H9 (cell line): Measurements from ENCODE around the gene RNF113B. TPM values are rescaled to one million over a fixed set of nuclear protein-coding genes. Genes with fewer than 3 reads are reported as not detected.

ENCODE experiments used
- DNase-seq: peaks from one replicate; pipeline ENCODE4 v3.0.0-alpha.2; 2017
- H2AFZ ChIP-seq: one replicate; pipeline ENCODE4 v1.6.1; 2013; ENCODE audit warnings: mild to moderate bottlenecking, low read length, control low read depth, moderate library complexity
- H2AK5ac ChIP-seq: 2 replicates; pipeline ENCODE4 v1.6.1; 2013; ENCODE audit warnings: low read length, control low read depth, mixed read lengths; ENCODE audit not compliant: insufficient read length
- H2BK120ac ChIP-seq: one replicate; pipeline ENCODE4 v1.6.1; 2013; ENCODE audit warnings: low read depth, mild to moderate bottlenecking, low read length, control low read depth, inconsistent platforms; ENCODE audit not compliant: poor library complexity, severe bottlenecking
- H2BK12ac ChIP-seq: 2 replicates; pipeline ENCODE4 v1.6.1; 2013; ENCODE audit warnings: low read length, control low read depth, mixed read lengths, low read depth; ENCODE audit not compliant: insufficient read length
- H2BK15ac ChIP-seq: 2 replicates; pipeline ENCODE4 v1.6.1; 2013; ENCODE audit warnings: low read depth, low read length, control low read depth
- H2BK20ac ChIP-seq: one replicate; pipeline ENCODE4 v1.6.1; 2013; ENCODE audit warnings: low read depth, mild to moderate bottlenecking, low read length, control low read depth, inconsistent platforms; ENCODE audit not compliant: poor library complexity, severe bottlenecking
- H2BK5ac ChIP-seq: 2 replicates; pipeline ENCODE4 v1.6.1; 2013; ENCODE audit warnings: low read length, control low read depth, mixed read lengths; ENCODE audit not compliant: insufficient read length
- H3K14ac ChIP-seq: 2 replicates; pipeline ENCODE4 v1.6.1; 2013; ENCODE audit warnings: low read length, control low read depth; ENCODE audit not compliant: insufficient read depth
- H3K18ac ChIP-seq: 2 replicates; pipeline ENCODE4 v1.6.1; 2013; ENCODE audit warnings: low read depth, mild to moderate bottlenecking, mixed read lengths, low read length, control low read depth; ENCODE audit not compliant: insufficient read length
- H3K23ac ChIP-seq: 2 replicates; pipeline ENCODE4 v1.6.1; 2013; ENCODE audit warnings: low read length, control low read depth, mixed read lengths, low read depth; ENCODE audit not compliant: insufficient read length
- H3K23me2 ChIP-seq: 2 replicates; pipeline ENCODE4 v1.6.1; 2013; ENCODE audit warnings: low read depth, mild to moderate bottlenecking, mixed read lengths, low read length, control low read depth; ENCODE audit not compliant: insufficient read length, poor library complexity, severe bottlenecking
- H3K27ac ChIP-seq: 2 replicates; pipeline ENCODE4 v1.5.1; 2013; ENCODE audit warnings: low read length, control low read depth, mixed read lengths, low read depth; ENCODE audit not compliant: insufficient read length
- H3K27me3 ChIP-seq: 2 replicates; pipeline ENCODE4 v1.6.1; 2013; ENCODE audit warnings: low read length, control low read depth, inconsistent platforms; ENCODE audit not compliant: insufficient read depth
- H3K4ac ChIP-seq: 2 replicates; pipeline ENCODE4 v1.6.1; 2013; ENCODE audit warnings: low read depth, mild to moderate bottlenecking, control low read depth, inconsistent platforms, low read length, moderate library complexity
- H3K4me1 ChIP-seq: 2 replicates; pipeline ENCODE4 v1.6.1; 2013; ENCODE audit warnings: low read length, control low read depth, inconsistent platforms; ENCODE audit not compliant: insufficient read depth
- H3K4me2 ChIP-seq: 2 replicates; pipeline ENCODE4 v1.6.1; 2013; ENCODE audit warnings: low read length, control low read depth, mixed read lengths; ENCODE audit not compliant: insufficient read length, insufficient read depth
- H3K56ac ChIP-seq: 2 replicates; pipeline ENCODE4 v1.6.1; 2013; ENCODE audit warnings: low read depth, mild to moderate bottlenecking, mixed read lengths, low read length, control low read depth; ENCODE audit not compliant: insufficient read length
- H3K79me1 ChIP-seq: 2 replicates; pipeline ENCODE4 v1.6.1; 2013; ENCODE audit warnings: low read depth, mild to moderate bottlenecking, moderate library complexity, low read length, control low read depth, inconsistent platforms; ENCODE audit not compliant: insufficient read depth, poor library complexity, severe bottlenecking
- H3K79me2 ChIP-seq: 2 replicates; pipeline ENCODE4 v1.6.1; 2013; ENCODE audit warnings: low read length, control low read depth, inconsistent platforms; ENCODE audit not compliant: insufficient read depth
- H3K9ac ChIP-seq: 2 replicates; pipeline ENCODE4 v1.6.1; 2013; ENCODE audit warnings: low read length, control low read depth, mixed read lengths; ENCODE audit not compliant: insufficient read length; ENCODE audit errors: extremely low read depth
- H3K9me3 ChIP-seq: one replicate; pipeline ENCODE4 v1.6.1; 2013; ENCODE audit warnings: low read depth, low read length, inconsistent platforms; ENCODE audit not compliant: control insufficient read depth
- H3T11ph ChIP-seq: one replicate; pipeline ENCODE4 v1.6.1; 2013; ENCODE audit warnings: mild to moderate bottlenecking, low read length, control low read depth, inconsistent platforms
- H4K20me1 ChIP-seq: one replicate; pipeline ENCODE4 v1.6.1; 2013; ENCODE audit not compliant: control insufficient read depth, insufficient read length, insufficient read depth
- H4K5ac ChIP-seq: 2 replicates; pipeline ENCODE4 v1.6.1; 2013; ENCODE audit warnings: low read depth, mild to moderate bottlenecking, mixed read lengths, low read length, control low read depth; ENCODE audit not compliant: insufficient read length
- H4K8ac ChIP-seq: replicated peaks from 2 replicates; pipeline ENCODE4 v1.6.1; 2013; ENCODE audit warnings: low read length, control low read depth, mixed read lengths, low read depth; ENCODE audit not compliant: insufficient read length
- H4K91ac ChIP-seq: 2 replicates; pipeline ENCODE4 v1.6.1; 2013; ENCODE audit warnings: low read depth, mild to moderate bottlenecking, moderate library complexity, mixed read lengths, low read length, control low read depth; ENCODE audit not compliant: insufficient read length
- H3K27ac Mint-ChIP-seq, 3 experiments: 2 replicates in 2 of 3; 3 replicates in 1 of 3; pipeline ENCODE4 v1.8.0; 2020 to 2021; ENCODE audit warnings: mixed read lengths in 3 of 3, mild to moderate bottlenecking in 1 of 3, moderate library complexity in 1 of 3
- H3K27me3 Mint-ChIP-seq: 2 replicates; pipeline ENCODE4 v1.8.0; 2021; ENCODE audit warnings: low read depth, mild to moderate bottlenecking, moderate library complexity, mixed read lengths
- H3K36me3 Mint-ChIP-seq, 3 experiments: 2 replicates in 2 of 3; 3 replicates in 1 of 3; pipeline ENCODE4 v1.8.0; 2020 to 2021; ENCODE audit warnings: low read depth in 3 of 3, mixed read lengths in 3 of 3; ENCODE audit not compliant: insufficient read depth in 1 of 3
- H3K4me1 Mint-ChIP-seq, 2 experiments: 2 replicates each; pipeline ENCODE4 v1.8.0; 2020; ENCODE audit warnings: mixed read lengths in 2 of 2
- H3K4me3 Mint-ChIP-seq, 2 experiments: 2 replicates in 1 of 2; 3 replicates in 1 of 2; pipeline ENCODE4 v1.8.0; 2020 to 2021; ENCODE audit warnings: mild to moderate bottlenecking in 2 of 2, mixed read lengths in 2 of 2, moderate library complexity in 1 of 2
- H3K9me3 Mint-ChIP-seq, 2 experiments: 2 replicates in 1 of 2; 3 replicates in 1 of 2; pipeline ENCODE4 v1.8.0; 2020; ENCODE audit warnings: mild to moderate bottlenecking in 2 of 2, mixed read lengths in 2 of 2, moderate library complexity in 1 of 2
- WGBS: extraction: QIAGEN DNeasy Blood & Tissue Kit; methylation state at CpG from one replicate; pipeline ENCODE4 v1.1.7; 2013; ENCODE audit warnings: missing lambda C conversion rate, low lambda C conversion rate, mixed read lengths; ENCODE audit not compliant: insufficient read length; ENCODE audit errors: extremely low coverage; 5-methylcytosine and 5-hydroxymethylcytosine counted together
- total RNA-seq: library from RNA; stranded (reverse); gene quantifications from 2 replicates; pipeline ENCODE4 v1.2.1, GENCODE V29; 2021
- TF ChIP-seq, protein P1 (sequence below): fragments of 200-600 bp; sonication (generic); conservative IDR thresholded peaks from 3 replicates; pipeline ENCODE4 v1.8.0; 2021; ENCODE audit warnings: antibody characterized with exemption, mild to moderate bottlenecking

RNF113B gene
- total RNA-seq, 1 experiment from 2014 or later: not detected

DNA sequence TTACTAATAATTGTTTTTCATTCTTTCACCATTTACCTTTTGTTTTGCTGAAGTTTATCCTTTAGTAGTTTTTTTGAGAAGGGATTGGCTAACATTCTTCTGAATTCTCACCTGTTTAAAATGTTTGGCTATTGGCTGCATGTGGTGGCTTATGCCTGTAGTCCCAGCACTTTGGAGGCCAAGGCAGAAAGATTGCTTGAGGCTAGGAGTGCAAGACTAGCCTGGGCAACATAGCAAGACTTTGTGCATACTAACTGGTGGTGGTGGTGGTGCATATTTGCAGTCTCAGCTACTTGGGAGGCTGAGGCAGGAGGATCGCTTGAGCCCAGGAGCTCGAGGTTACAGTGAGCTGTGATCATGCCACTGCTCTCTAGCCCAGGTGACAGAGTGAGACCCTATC, 27.5 kb upstream of the RNF113B start:
- no peak overlapping the region for H2BK20ac ChIP-seq
- H3K79me2 ChIP-seq: peaks cover 10% of the 10 kb centered on the region; the same call in 1 of the 2 replicates
- H3K27ac ChIP-seq: no peak overlapping the region
- no peak for DNase-seq
- Mint-ChIP-seq H3K36me3 (peaks cover 30 to 43% (median 34%) of the 10 kb centered on the region in 3 experiments), H3K4me3 (no peak overlapping the region), H3K4me1 (peaks cover 41 to 43% of the 10 kb centered on the region in 2 experiments), H3K27me3 (no peaks in the 10 kb centered on the region), H3K9me3 (peaks cover 29 to 30% of the 10 kb centered on the region in 2 experiments), H3K27ac (no peak overlapping the region)
- H2AK5ac ChIP-seq: no peak overlapping the region
- no peak overlapping the region for H2BK5ac ChIP-seq
- no peak overlapping the region for H3K4ac ChIP-seq
- H3K9ac ChIP-seq: no peak overlapping the region
- H3K4me2 ChIP-seq: no peak overlapping the region
- TF ChIP-seq, protein P1, sequence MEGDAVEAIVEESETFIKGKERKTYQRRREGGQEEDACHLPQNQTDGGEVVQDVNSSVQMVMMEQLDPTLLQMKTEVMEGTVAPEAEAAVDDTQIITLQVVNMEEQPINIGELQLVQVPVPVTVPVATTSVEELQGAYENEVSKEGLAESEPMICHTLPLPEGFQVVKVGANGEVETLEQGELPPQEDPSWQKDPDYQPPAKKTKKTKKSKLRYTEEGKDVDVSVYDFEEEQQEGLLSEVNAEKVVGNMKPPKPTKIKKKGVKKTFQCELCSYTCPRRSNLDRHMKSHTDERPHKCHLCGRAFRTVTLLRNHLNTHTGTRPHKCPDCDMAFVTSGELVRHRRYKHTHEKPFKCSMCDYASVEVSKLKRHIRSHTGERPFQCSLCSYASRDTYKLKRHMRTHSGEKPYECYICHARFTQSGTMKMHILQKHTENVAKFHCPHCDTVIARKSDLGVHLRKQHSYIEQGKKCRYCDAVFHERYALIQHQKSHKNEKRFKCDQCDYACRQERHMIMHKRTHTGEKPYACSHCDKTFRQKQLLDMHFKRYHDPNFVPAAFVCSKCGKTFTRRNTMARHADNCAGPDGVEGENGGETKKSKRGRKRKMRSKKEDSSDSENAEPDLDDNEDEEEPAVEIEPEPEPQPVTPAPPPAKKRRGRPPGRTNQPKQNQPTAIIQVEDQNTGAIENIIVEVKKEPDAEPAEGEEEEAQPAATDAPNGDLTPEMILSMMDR: no peak
- H2BK15ac ChIP-seq: no peak overlapping the region
- H3K4me1 ChIP-seq: peaks cover 9% of the 10 kb centered on the region; the same call in 1 of the 2 replicates
- no peak overlapping the region for H4K91ac ChIP-seq
- no peak overlapping the region for H3K23ac ChIP-seq
- WGBS: no CpG with 5 or more reads among the region's 2 CpGs
- H3T11ph ChIP-seq: no peak overlapping the region
- no peak overlapping the region for H3K56ac ChIP-seq
- peaks cover 6% of the 10 kb centered on the region for H3K23me2 ChIP-seq
- no peaks in the 10 kb centered on the region for H4K20me1 ChIP-seq
- H3K18ac ChIP-seq: no peak overlapping the region
- H3K79me1 ChIP-seq: peaks cover 10% of the 10 kb centered on the region
- no peak overlapping the region for H3K14ac ChIP-seq
- no peak overlapping the region for H4K5ac ChIP-seq
- H3K9me3 ChIP-seq: no peaks in the 10 kb centered on the region
- H4K8ac ChIP-seq: no peak overlapping the region
- no peak overlapping the region for H2AFZ ChIP-seq
- no peak overlapping the region for H2BK120ac ChIP-seq
- no peaks in the 10 kb centered on the region for H3K27me3 ChIP-seq
- H2BK12ac ChIP-seq: no peak overlapping the region
